ENCODE results near the gene DLG3.

- TF ChIP-seq MAFK (IDR thresholded peaks at IDR 0.05; ENCODE audit: partially characterized antibody) (no peak), REST (IDR thresholded peaks at IDR 0.05) (no peak), POLR2A (IDR thresholded peaks at IDR 0.05; ENCODE audit: low read length) (no peak), CTCF (IDR thresholded peaks at IDR 0.05) (no peak), SREBF2 (IDR thresholded peaks at IDR 0.05) (no peak), JUNB (IDR thresholded peaks at IDR 0.05) (no peak), NR3C1 (IDR thresholded peaks at IDR 0.05) (no peak), EP300 (IDR thresholded peaks at IDR 0.05) (no peak), GATA3 (IDR thresholded peaks at IDR 0.05; ENCODE audit: borderline replicate concordance) (no peak)
These were observed 466 bp downstream of the DLG3 start for GRCh38 chrX:70444946-70445656.
